ENCODE measurements around the gene PRIMA1.

PRIMA1 gene

GRCh38 chr14:93797071-93797470 is 8.8 kb upstream of the PRIMA1 start:
- Histone ChIP-seq H3K4me3 (ENCODE audit: insufficient read depth, low read depth, low read length) (no peak overlapping the region), H3K36me3 (ENCODE audit: control insufficient read depth, insufficient read depth, low read length) (no peaks in the 10 kb centered on the region)
- WGBS, 2 experiments, result 95% methylated on average over 4 of the region's 4 CpGs

GRCh38 chr14:93794756-93795155 is 6.5 kb upstream of the PRIMA1 start:
- Histone ChIP-seq H3K9me3 (ENCODE audit: control insufficient read depth, low read length) (no peaks in the 10 kb centered on the region), H3K36me3 (ENCODE audit: control insufficient read depth, insufficient read depth, low read length) (no peaks in the 10 kb centered on the region), H3K27ac (ENCODE audit: insufficient read depth, low read depth, low read length, poor library complexity, severe bottlenecking) (no peak overlapping the region), H3K27me3 (ENCODE audit: control insufficient read depth, insufficient read depth, low read length, poor library complexity, severe bottlenecking) (no peaks in the 10 kb centered on the region), H3K4me1 (ENCODE audit: control insufficient read depth, insufficient read depth, low read length) (no peaks in the 10 kb centered on the region), H3K4me3 (ENCODE audit: insufficient read depth, low read depth, low read length) (no peak overlapping the region)
- WGBS, 2 experiments, result 92 to 94% methylated on average over 5 of the region's 5 CpGs

More at GRCh38 chr14:93797071-93797470, 8.8 kb upstream of the PRIMA1 start:
- Histone ChIP-seq H3K27me3 (ENCODE audit: control insufficient read depth, insufficient read depth, low read length, poor library complexity, severe bottlenecking) (no peaks in the 10 kb centered on the region), H3K27ac (ENCODE audit: insufficient read depth, low read depth, low read length, poor library complexity, severe bottlenecking) (no peak overlapping the region), H3K9me3 (ENCODE audit: control insufficient read depth, low read length) (no peaks in the 10 kb centered on the region), H3K4me1 (ENCODE audit: control insufficient read depth, insufficient read depth, low read length) (no peaks in the 10 kb centered on the region)

GRCh38 chr14:93793555-93794324 is 5.5 kb upstream of the PRIMA1 start:
- H3K9me3 ChIP-seq (ENCODE audit: control insufficient read depth, low read length), result no peaks in the 10 kb centered on the region
- H3K27me3 ChIP-seq (ENCODE audit: control insufficient read depth, insufficient read depth, low read length, poor library complexity, severe bottlenecking), result peaks cover 9% of the 10 kb centered on the region
- no peak overlapping the region for H3K27ac ChIP-seq (ENCODE audit: insufficient read depth, low read depth, low read length, poor library complexity, severe bottlenecking)
- WGBS, 2 experiments, result 86% methylated on average over 10 of the region's 10 CpGs
- H3K4me1 ChIP-seq (ENCODE audit: control insufficient read depth, insufficient read depth, low read length), result peaks cover 6% of the 10 kb centered on the region
- no peak overlapping the region for H3K4me3 ChIP-seq (ENCODE audit: insufficient read depth, low read depth, low read length)
- no peaks in the 10 kb centered on the region for H3K36me3 ChIP-seq (ENCODE audit: control insufficient read depth, insufficient read depth, low read length)

DNA sequence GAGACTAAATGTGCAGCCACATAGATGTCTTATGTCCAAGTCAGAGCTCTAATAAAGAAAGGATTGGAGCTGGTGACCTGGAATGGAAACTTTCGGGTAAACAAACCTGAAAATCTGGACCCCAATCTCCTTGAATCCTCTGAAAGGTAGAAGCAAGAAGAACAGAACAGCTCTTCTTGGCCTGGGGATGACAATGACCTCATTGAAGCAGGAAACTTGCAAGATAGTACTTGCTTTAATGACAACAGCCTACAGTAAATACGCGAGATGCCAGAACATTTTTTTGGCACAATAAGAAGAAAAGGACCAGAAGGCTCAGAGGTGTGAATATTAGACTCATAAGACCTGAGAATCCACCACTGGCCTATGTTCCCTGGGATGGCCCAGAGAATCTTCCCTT is 4.1 kb upstream of the PRIMA1 start:
- no peak overlapping the region for H3K4me3 ChIP-seq (ENCODE audit: insufficient read depth, low read depth, low read length)
- H3K4me1 ChIP-seq (ENCODE audit: control insufficient read depth, insufficient read depth, low read length), result peaks cover 12% of the 10 kb centered on the region
- no peak overlapping the region for H3K27ac ChIP-seq (ENCODE audit: insufficient read depth, low read depth, low read length, poor library complexity, severe bottlenecking)
- no peaks in the 10 kb centered on the region for H3K9me3 ChIP-seq (ENCODE audit: control insufficient read depth, low read length)
- no peaks in the 10 kb centered on the region for H3K36me3 ChIP-seq (ENCODE audit: control insufficient read depth, insufficient read depth, low read length)
- H3K27me3 ChIP-seq (ENCODE audit: control insufficient read depth, insufficient read depth, low read length, poor library complexity, severe bottlenecking), result peaks cover 22% of the 10 kb centered on the region
- WGBS, 2 experiments, result 95 to 96% methylated on average over 3 of the region's 3 CpGs

DNA sequence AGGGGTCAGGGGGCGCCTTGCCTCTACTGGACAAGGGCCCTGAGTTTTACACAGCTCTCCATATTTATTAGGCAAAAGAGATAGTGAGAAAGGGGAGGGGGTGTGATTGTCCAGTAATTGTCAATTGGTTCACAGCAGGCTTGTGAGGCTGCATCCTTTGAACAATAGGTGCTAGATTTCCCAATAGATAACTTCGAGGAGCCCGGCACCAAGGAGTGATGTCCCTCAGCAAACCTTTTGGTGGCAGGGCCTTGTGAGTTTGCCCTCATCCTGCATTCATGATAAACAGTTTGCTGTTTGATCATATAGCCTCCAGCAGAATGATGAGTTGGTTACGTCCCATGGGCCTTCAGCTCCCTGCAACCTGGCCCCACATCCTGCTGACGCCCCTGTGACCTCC is 2.7 kb upstream of the PRIMA1 start:
- H3K27me3 ChIP-seq (ENCODE audit: control insufficient read depth, insufficient read depth, low read length, poor library complexity, severe bottlenecking), result peaks cover 37% of the 10 kb centered on the region
- WGBS, 2 experiments, result 95 to 96% methylated on average over 5 of the region's 5 CpGs
- no peak overlapping the region for H3K4me3 ChIP-seq (ENCODE audit: insufficient read depth, low read depth, low read length)

DNA sequence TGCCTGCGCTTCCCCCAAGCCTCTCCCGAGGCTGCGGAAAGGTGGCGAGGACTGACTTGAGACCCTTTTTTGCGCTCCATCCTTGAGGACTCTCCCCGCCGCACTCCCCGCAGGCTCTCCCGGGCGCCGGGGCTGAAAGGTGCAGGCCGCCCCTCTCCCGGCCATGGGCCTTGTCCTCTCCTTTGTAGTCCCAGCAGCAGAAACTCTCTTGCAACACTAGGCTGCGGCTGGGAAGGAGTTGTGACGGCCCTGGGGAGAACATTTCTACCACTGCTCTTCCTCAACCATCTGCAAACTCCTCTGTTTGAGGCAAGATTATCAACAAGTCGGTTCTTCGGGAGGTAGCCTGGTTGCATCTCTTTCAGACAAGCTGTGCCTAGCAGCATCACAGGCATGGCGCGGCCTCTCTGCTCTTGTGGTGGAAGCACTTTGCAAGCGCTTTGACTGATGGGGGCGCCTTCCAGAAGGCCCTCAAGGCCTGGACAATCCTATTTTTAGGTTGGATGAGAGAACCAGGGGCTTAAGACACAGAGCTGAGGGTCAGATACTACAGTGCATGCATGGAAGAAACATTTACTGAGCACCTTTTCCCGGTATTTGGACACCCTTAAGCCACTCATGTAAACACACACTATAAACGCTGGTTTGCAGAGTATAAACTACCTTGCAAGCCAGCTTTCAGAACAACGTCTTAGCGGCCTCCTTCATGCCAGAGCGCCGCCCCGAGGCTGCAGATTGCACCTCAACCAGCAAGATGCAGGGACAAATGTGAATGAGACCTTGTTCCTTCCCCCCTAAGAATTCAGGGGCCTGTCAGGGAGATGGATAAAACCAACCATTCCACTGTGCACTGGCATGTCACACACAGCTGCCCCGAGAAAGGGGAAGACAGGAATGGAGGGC is 1.2 kb upstream of the PRIMA1 start:
- no peaks in the 10 kb centered on the region for H3K36me3 ChIP-seq (ENCODE audit: control insufficient read depth, insufficient read depth, low read length)
- H3K4me1 ChIP-seq (ENCODE audit: control insufficient read depth, insufficient read depth, low read length), result peaks cover 12% of the 10 kb centered on the region
- WGBS, 2 experiments, result 42 to 43% methylated on average over 29 of the region's 29 CpGs
- H3K9me3 ChIP-seq (ENCODE audit: control insufficient read depth, low read length), result no peaks in the 10 kb centered on the region
- H3K27ac ChIP-seq (ENCODE audit: insufficient read depth, low read depth, low read length, poor library complexity, severe bottlenecking), result no peak overlapping the region
- peak overlapping the region; percentile 52 for H3K4me3 ChIP-seq (ENCODE audit: insufficient read depth, low read depth, low read length)
- H3K27me3 ChIP-seq (ENCODE audit: control insufficient read depth, insufficient read depth, low read length, poor library complexity, severe bottlenecking), result peaks cover 39% of the 10 kb centered on the region

More for the DNA sequence above, 2.7 kb upstream of the PRIMA1 start:
- no peak overlapping the region for H3K27ac ChIP-seq (ENCODE audit: insufficient read depth, low read depth, low read length, poor library complexity, severe bottlenecking)
- H3K36me3 ChIP-seq (ENCODE audit: control insufficient read depth, insufficient read depth, low read length), result no peaks in the 10 kb centered on the region
- H3K9me3 ChIP-seq (ENCODE audit: control insufficient read depth, low read length), result no peaks in the 10 kb centered on the region
- peaks cover 12% of the 10 kb centered on the region for H3K4me1 ChIP-seq (ENCODE audit: control insufficient read depth, insufficient read depth, low read length)

DNA sequence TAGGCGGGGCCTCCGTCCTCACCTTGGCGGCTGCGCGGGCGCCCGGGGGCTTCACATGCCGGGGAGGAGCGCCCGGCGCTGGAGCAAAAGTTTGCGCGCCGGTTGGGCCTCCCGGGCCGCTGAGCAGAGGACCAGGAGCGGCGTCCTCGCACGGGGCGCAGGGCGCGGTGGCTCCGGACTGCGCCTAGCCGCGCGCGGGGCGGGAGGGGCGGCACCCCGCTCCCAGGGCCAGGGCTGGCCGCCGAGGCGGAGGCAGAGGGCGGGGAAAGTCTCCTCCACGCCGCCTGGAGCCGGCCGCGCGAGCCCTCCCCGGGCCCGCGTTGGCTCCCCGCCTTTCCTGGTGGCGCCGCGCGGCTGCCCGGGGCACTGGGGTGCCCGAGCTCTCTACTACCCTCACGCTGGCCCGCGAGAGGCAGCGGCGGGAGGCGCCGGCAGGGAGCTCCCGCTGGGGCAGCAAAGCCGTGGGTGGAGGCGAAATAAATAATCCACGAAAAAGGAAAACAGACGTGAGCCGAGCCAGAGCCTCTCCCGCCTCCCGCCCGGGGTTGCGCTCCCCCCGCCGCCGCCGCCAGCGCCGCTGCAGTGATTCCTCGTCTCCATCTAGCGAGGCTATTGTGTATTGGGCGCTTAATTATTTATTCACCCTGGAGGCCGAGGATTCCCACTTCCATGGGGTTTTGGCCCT is 400 bp upstream of the PRIMA1 start:
- Histone ChIP-seq H3K4me3 (ENCODE audit: insufficient read depth, low read depth, low read length) (peak overlapping the region; percentile 52), H3K27ac (ENCODE audit: insufficient read depth, low read depth, low read length, poor library complexity, severe bottlenecking) (no peak overlapping the region), H3K9me3 (ENCODE audit: control insufficient read depth, low read length) (no peaks in the 10 kb centered on the region), H3K4me1 (ENCODE audit: control insufficient read depth, insufficient read depth, low read length) (peaks cover 12% of the 10 kb centered on the region), H3K27me3 (ENCODE audit: control insufficient read depth, insufficient read depth, low read length, poor library complexity, severe bottlenecking) (peaks cover 39% of the 10 kb centered on the region), H3K36me3 (ENCODE audit: control insufficient read depth, insufficient read depth, low read length) (no peaks in the 10 kb centered on the region)
- 0 to 1% methylated on average over 79 of the region's 79 CpGs for WGBS, 2 experiments

- Histone ChIP-seq H3K4me1 (ENCODE audit: control insufficient read depth, insufficient read depth, low read length) (peaks cover 12% of the 10 kb centered on the region), H3K4me3 (ENCODE audit: insufficient read depth, low read depth, low read length) (peak overlapping the region; percentile 52), H3K36me3 (ENCODE audit: control insufficient read depth, insufficient read depth, low read length) (no peaks in the 10 kb centered on the region), H3K9me3 (ENCODE audit: control insufficient read depth, low read length) (no peaks in the 10 kb centered on the region), H3K27ac (ENCODE audit: insufficient read depth, low read depth, low read length, poor library complexity, severe bottlenecking) (no peak overlapping the region), H3K27me3 (ENCODE audit: control insufficient read depth, insufficient read depth, low read length, poor library complexity, severe bottlenecking) (peaks cover 39% of the 10 kb centered on the region)
- 5% methylated on average over 52 of the region's 52 CpGs for WGBS, 2 experiments
These were observed 606 bp downstream of the PRIMA1 start for GRCh38 chr14:93787465-93788292.

GRCh38 chr14:93785423-93785822 is 2.9 kb downstream of the PRIMA1 start:
- Histone ChIP-seq H3K36me3 (ENCODE audit: control insufficient read depth, insufficient read depth, low read length) (no peaks in the 10 kb centered on the region), H3K4me3 (ENCODE audit: insufficient read depth, low read depth, low read length) (no peak overlapping the region), H3K9me3 (ENCODE audit: control insufficient read depth, low read length) (no peaks in the 10 kb centered on the region), H3K27ac (ENCODE audit: insufficient read depth, low read depth, low read length, poor library complexity, severe bottlenecking) (no peak overlapping the region), H3K27me3 (ENCODE audit: control insufficient read depth, insufficient read depth, low read length, poor library complexity, severe bottlenecking) (peaks cover 39% of the 10 kb centered on the region), H3K4me1 (ENCODE audit: control insufficient read depth, insufficient read depth, low read length) (peaks cover 12% of the 10 kb centered on the region)
- WGBS, 2 experiments, result 94 to 96% methylated on average over 4 of the region's 4 CpGs
